Pancreas (tissue), 10 donors: ENCODE data around the gene COL20A1. TPM values are rescaled to one million over a fixed set of nuclear protein-coding genes. Genes with fewer than 3 reads are reported as not detected.
A peak's percentile ranks its signal among the peaks of the same experiment; 100 is the strongest.

Source experiments
- ATAC-seq, 4 donors: fragments of 200-7000 bp; cut with Tn5 transposase; one replicate each; pipeline versions ENCODE4 v1.8.0 to v1.9.1; 2020; ENCODE audit warnings: mild to moderate bottlenecking in 4 of 4, moderate library complexity in 4 of 4
- DNase-seq, 6 donors: peaks; one replicate each; pipeline ENCODE4 v3.0.0-alpha.2; 2020
- FAIRE-seq: peaks from 2 replicates; lab custom pipeline; 2012; peaks lifted over from hg19 to GRCh38; lab: Jason Lieb, UNC
- H3K27ac ChIP-seq, 4 donors: fragments of 200-600 bp; sonication (generic); 1 replicate in 3 of 4; 2 replicates in 1 of 4; pipeline versions ENCODE4 v1.5.0 to v1.8.0; 2020
- H3K27me3 ChIP-seq, 4 donors: fragments of 200-600 bp; one replicate each; pipeline ENCODE4 v1.8.0; 2021
- H3K36me3 ChIP-seq, 3 donors: fragments of 200-600 bp; sonication (generic) in 1 of 3; one replicate each; pipeline versions ENCODE4 v1.5.0 to v1.8.0; 2020 to 2021
- H3K4me1 ChIP-seq, 3 donors: fragments of 200-600 bp; one replicate each; pipeline ENCODE4 v1.8.0; 2021
- H3K4me3 ChIP-seq, 4 donors: fragments of 200-600 bp; sonication (generic) in 2 of 4; one replicate each; pipeline versions ENCODE4 v1.5.0 to v1.8.0; 2020 to 2021
- H3K9me3 ChIP-seq, 4 donors: fragments of 200-600 bp; one replicate each; pipeline ENCODE4 v1.8.0; 2021
- WGBS, 2 donors: extraction: QIAGEN DNeasy Blood & Tissue Kit; methylation state at CpG; one replicate each; pipeline ENCODE4 v1.1.7; 2013; 5-methylcytosine and 5-hydroxymethylcytosine counted together
- intact Hi-C, 3 donors: fragments of 100-400 bp; cut with DNase I; formaldehyde crosslinking; loops; one replicate each; pipeline versions ENCODE4 v1.11.1 to v1.14.2; 2022
- polyA plus RNA-seq, 2 donors: library from polyadenylated mRNA; stranded (reverse); fragments of 200-250 nt; gene quantifications; one replicate each; pipeline ENCODE4 v1.2.3, GENCODE V29; 2013
- total RNA-seq, 6 donors: library from RNA; stranded (reverse); fragmentation: NEBNext Ultra II Directional in 4 of 6; extraction: Animal tissue kit (Norgen Biotek cat#: 25700) in 4 of 6; gene quantifications; one replicate each; pipeline versions ENCODE4 v1.2.1 to v1.2.4, GENCODE V29; 2021 to 2023
- TF ChIP-seq, protein P1 (sequence below), 4 donors: fragments of 200-600 bp; sonication (generic) in 3 of 4; IDR thresholded peaks; one replicate each; pipeline versions ENCODE4 v1.5.0 to v1.8.0; 2021; ENCODE audit warnings: antibody characterized with exemption in 4 of 4
- donor health status: healthy with polysubstance abuse.
- donor health status: DM: no; HTN: no; CAD: no; lungs with moderate emphysema.
- donor health status: DM: no; HTN: no; CAD: no.
- donor health status: control.
- donor health status: control.
- donor health status: Bipolar disorder and iron deficiency.
- donor health status: DM: yes; HTN: yes; CAD: no.
- donor health status: DM: no; HTN: no; CAD: no.
- donor health status: DM: no; HTN: no; CAD: no.
- donor health status: DM: yes; HTN: yes; CAD: no.

COL20A1 gene
- total and polyA plus RNA-seq, 8 donors: 0.05 TPM; not detected in 7

DNA sequence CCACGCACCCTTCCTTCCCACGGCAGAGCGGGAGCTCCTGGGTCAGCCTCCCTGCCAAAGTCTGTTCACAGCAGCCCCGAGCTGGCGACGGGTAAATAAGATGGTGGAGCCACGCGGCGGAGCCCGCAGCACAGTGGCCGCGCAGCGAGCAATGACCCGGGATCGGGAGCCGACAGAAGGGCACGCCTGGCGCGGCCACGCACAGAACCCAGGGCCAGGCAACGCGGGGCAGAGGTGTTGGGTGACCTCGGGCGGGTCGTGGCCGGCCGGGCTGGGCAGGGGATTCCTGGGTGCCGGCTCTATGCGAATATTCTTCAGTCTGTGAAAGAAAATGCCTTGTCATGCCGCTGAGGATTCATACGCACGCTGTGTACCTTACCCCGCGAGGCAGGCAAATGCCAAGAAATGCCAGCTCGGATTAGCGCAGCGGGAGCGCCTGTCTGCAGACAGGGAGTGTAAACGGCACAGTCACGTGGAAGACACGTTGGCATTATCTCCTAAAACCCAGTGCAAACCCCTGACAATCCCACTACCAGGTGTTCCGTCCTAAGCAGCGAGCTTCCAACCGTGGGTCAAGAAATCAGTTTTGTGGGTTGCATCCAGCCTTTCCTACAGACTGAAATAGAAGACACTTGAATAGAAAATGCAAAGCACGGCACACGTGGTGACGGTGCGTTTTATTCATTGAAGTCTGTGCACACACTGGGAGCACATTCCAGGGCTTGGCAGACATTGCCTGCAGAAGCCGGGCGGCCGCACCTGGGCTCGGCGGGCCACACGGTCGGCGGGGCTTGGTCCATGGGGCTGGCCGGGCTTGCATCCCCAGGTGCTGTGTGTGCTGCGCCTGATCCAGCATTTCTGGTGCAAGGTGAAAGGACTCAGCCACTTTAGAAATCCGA is 49.8 kb downstream of the COL20A1 start:
- ATAC-seq: no peak
- WGBS, 2 donors: 65 to 75% methylated on average over 59 of the region's 59 CpGs
- intact Hi-C loops: no loop called here
- Histone ChIP-seq H3K9me3 (no peaks in the 10 kb centered on the region), H3K27ac (no peak overlapping the region), H3K27me3 (peaks cover 0 to 9% (median 0%) of the 10 kb centered on the region in 4 donors), H3K4me3 (no peak overlapping the region), H3K4me1 (no peaks in the 10 kb centered on the region), H3K36me3 (no peaks in the 10 kb centered on the region)
- no peak for FAIRE-seq
- TF ChIP-seq, protein P1, sequence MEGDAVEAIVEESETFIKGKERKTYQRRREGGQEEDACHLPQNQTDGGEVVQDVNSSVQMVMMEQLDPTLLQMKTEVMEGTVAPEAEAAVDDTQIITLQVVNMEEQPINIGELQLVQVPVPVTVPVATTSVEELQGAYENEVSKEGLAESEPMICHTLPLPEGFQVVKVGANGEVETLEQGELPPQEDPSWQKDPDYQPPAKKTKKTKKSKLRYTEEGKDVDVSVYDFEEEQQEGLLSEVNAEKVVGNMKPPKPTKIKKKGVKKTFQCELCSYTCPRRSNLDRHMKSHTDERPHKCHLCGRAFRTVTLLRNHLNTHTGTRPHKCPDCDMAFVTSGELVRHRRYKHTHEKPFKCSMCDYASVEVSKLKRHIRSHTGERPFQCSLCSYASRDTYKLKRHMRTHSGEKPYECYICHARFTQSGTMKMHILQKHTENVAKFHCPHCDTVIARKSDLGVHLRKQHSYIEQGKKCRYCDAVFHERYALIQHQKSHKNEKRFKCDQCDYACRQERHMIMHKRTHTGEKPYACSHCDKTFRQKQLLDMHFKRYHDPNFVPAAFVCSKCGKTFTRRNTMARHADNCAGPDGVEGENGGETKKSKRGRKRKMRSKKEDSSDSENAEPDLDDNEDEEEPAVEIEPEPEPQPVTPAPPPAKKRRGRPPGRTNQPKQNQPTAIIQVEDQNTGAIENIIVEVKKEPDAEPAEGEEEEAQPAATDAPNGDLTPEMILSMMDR (IDR thresholded peaks at IDR 0.05): no peak
- peak in 2 of 6 donors; percentile 11 to 41 for DNase-seq

DNA sequence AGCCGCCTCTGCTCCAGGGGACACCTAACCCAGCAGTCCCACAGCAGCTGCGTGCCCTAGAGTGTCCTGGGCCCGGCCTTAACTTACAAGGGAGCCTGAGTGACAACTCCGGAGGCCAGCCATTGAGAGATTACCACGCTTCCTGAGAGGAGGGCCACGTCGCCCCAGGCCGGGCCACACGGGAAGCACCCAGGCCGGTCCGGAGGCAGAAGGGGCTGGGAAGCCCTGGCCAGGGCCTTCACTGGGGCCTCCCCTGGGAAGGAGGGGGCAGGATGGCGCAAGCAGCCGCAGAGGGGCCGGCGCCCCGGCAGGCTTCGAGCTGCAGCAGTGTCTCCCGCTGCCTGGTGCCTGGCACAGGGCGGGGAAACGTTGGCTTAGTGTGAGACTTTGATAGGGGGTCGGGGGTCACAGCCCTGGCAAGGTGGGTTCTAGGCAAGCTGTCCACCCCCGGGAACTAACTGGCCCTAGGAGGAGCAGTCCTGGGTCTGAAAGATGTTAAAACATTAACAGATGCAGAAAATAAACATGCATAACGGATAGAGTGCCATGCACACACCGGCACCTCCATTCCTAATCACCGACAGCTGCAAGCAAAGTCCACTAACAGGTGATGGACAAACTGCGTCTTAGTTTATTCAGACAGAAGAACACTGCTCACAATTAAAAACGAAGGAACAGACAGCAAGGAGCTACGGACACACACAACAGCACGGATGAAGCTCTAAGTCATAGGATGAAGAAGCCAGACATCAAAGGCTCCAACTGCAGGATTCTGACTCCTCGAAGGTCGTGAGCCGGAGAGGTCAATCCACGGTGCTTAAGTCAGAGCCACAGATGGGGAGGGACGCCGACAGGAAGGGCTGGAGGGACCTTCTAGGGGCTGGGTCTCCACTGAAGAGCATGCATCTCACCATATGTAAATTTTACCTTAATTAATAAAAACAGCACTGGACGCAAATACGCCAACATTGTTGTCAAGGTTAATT is 50.8 kb downstream of the COL20A1 start:
- intact Hi-C loops: no loop called here
- FAIRE-seq (no peak), ATAC-seq (no peak), DNase-seq (peak in 2 of 6 donors; percentile 12 to 28)
- Histone ChIP-seq H3K27me3 (peaks cover 0 to 9% (median 0%) of the 10 kb centered on the region in 4 donors), H3K27ac (no peak overlapping the region), H3K4me1 (no peaks in the 10 kb centered on the region), H3K36me3 (no peaks in the 10 kb centered on the region), H3K4me3 (no peak overlapping the region), H3K9me3 (no peaks in the 10 kb centered on the region)
- 21 to 26% methylated on average over 37 of the region's 37 CpGs for WGBS, 2 donors
- TF ChIP-seq, protein P1 (IDR thresholded peaks at IDR 0.05): no peak

DNA sequence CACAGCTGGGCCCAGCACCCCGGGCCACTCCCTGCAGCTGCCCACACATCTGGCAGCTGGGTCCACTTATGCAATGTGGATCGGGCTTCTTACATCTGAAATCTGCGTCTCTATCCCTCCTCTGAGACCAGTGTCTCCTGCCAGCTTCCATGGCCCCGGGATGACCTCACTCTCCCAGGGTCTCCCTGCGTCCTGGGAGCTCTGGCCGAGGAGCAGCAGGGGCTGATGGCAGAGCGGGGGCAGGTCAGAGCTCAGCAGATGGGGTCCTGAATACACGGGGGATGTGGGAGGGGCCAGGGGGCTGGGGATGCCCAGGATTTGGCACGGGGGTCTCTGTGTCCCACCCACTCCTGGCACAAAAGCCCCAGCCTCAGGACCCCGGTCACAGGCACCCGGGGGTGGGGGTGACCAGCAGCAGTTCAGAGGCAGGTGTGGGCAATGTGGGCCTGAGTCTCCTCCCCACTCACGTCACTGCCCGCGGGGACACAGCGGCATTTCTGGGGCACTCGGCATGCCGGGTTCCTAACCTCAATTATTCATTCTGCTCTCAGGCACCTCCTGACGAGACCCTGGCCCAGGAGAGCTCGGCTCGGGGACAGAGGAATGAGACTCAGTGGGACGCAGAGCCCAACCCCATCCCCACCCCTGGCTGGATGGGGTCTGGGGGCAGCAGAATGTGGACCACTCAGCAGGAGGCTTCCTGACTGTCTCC is 51.8 kb downstream of the COL20A1 start:
- 35 to 40% methylated on average over 21 of the region's 21 CpGs for WGBS, 2 donors
- no peak overlapping the region for H3K4me3 ChIP-seq

More for the DNA sequence above, 51.8 kb downstream of the COL20A1 start:
- Histone ChIP-seq H3K27ac (no peak overlapping the region), H3K36me3 (no peaks in the 10 kb centered on the region), H3K4me1 (no peaks in the 10 kb centered on the region), H3K27me3 (peaks cover 0 to 9% (median 0%) of the 10 kb centered on the region in 4 donors), H3K9me3 (no peaks in the 10 kb centered on the region)
- TF ChIP-seq, protein P1 (IDR thresholded peaks at IDR 0.05): no peak
- no peak for FAIRE-seq
- DNase-seq: peak in 2 of 6 donors; percentile 33 to 47
- ATAC-seq: peak in 2 of 4 donors; percentile 48 to 58
- intact Hi-C loops: no loop called here
